HCT116 (cell line): ENCODE data around the gene FHOD3. TPM values are rescaled to one million over a fixed set of nuclear protein-coding genes. Genes with fewer than 3 reads are reported as not detected.

Experiments used
- ATAC-seq: fragments of 200-7000 bp; cut with Tn5 transposase; 2 replicates; pipeline ENCODE4 v1.9.1; 2020; ENCODE audit warnings: mild to moderate bottlenecking, moderate library complexity
- BruUV-seq: library from RNA; stranded (reverse); fragments of 400-500 nt; replicated peaks from 2 replicates; lab custom pipeline; 2021; lab: Mats Ljungman, UMichigan
- CTCF ChIA-PET: fragments of 300-600 bp; sonication (Branson Sonifier 250); formaldehyde crosslinking; loops from one replicate; lab custom pipeline; 2021; ENCODE audit warnings: antibody characterized with exemption; lab: Charles Lee
- POLR2A ChIA-PET: fragments of 300-600, 350-600 bp; sonication (Branson Sonifier 250); formaldehyde crosslinking; loops from one replicate; lab custom pipeline; 2021; ENCODE audit warnings: antibody characterized with exemption; lab: Charles Lee
- RAD21 ChIA-PET, 2 experiments: fragments of 300-600 bp; sonication (Branson Sonifier 250); formaldehyde crosslinking; loops; one replicate each; lab custom pipeline; 2023; ENCODE audit warnings: low total read pairs in 2 of 2; ENCODE audit not compliant: uncharacterized antibody in 2 of 2, unreplicated experiment in 2 of 2, low non-redundant PET in 1 of 2; lab: Charles Lee
- DNase-seq: peaks from one replicate; pipeline ENCODE4 v3.0.0-alpha.2; 2010; ENCODE audit warnings: low read depth, low spot score
- H2AFZ ChIP-seq: fragments of 200-600 bp; shearing (Covaris generic), sonication (generic); 2 replicates; pipeline ENCODE4 v1.6.1; 2017; ENCODE audit warnings: low read depth, mixed run types, mixed read lengths, antibody characterized with exemption, low read length; ENCODE audit not compliant: poor library complexity, severe bottlenecking
- H3K27ac ChIP-seq: 2 replicates; pipeline ENCODE4 v1.5.1; 2012; ENCODE audit warnings: low read depth, low read length
- H3K27me3 ChIP-seq: fragments of 200-600 bp; sonication (generic); 2 replicates; pipeline ENCODE4 v1.6.1; 2016; ENCODE audit warnings: mixed run types, low read length, mixed read lengths; ENCODE audit not compliant: insufficient read depth
- H3K36me3 ChIP-seq, 2 experiments: fragments of 200-500 bp in 1 of 2; fragments of 200-600 bp in 1 of 2; sonication (Bioruptor generic) in 1 of 2; sonication (generic) in 1 of 2; 2 replicates each; pipeline versions ENCODE4 v1.5.1 to v1.6.1; 2014 to 2016; ENCODE audit warnings: low read length in 2 of 2, inconsistent platforms in 1 of 2, mixed read lengths in 1 of 2, mixed run types in 1 of 2; ENCODE audit not compliant: insufficient read depth in 2 of 2, control insufficient read depth in 1 of 2
- H3K4me1 ChIP-seq, 2 experiments: fragments of 200-600 bp in 1 of 2; sonication (generic) in 1 of 2; 2 replicates each; pipeline versions ENCODE4 v1.5.1 to v1.6.1; 2012 to 2017; ENCODE audit warnings: low read length in 2 of 2, inconsistent platforms in 1 of 2, mild to moderate bottlenecking in 1 of 2, mixed read lengths in 1 of 2, mixed run types in 1 of 2, moderate library complexity in 1 of 2; ENCODE audit not compliant: insufficient read depth in 2 of 2, control insufficient read depth in 1 of 2
- H3K4me2 ChIP-seq: fragments of 200-600 bp; sonication (generic); 2 replicates; pipeline ENCODE4 v1.6.1; 2017; ENCODE audit warnings: mixed run types, low read length, mixed read lengths
- H3K4me3 ChIP-seq, 2 experiments: fragments of 200-600 bp in 1 of 2; sonication (generic) in 1 of 2; replicated peaks in 1 of 2; 2 replicates each; pipeline ENCODE4 v1.5.1; 2011 to 2016; ENCODE audit warnings: low read length in 2 of 2, control low read depth in 1 of 2, low read depth in 1 of 2, mild to moderate bottlenecking in 1 of 2, mixed read lengths in 1 of 2, mixed run types in 1 of 2
- H3K79me2 ChIP-seq: fragments of 200-600 bp; sonication (generic); 2 replicates; pipeline ENCODE4 v1.6.1; 2017; ENCODE audit warnings: mild to moderate bottlenecking, mixed run types, low read length, moderate library complexity, mixed read lengths; ENCODE audit not compliant: insufficient read depth
- H3K9ac ChIP-seq: fragments of 200-600 bp; sonication (generic); 2 replicates; pipeline ENCODE4 v1.6.1; 2016; ENCODE audit warnings: low read length, mixed read lengths
- H3K9me2 ChIP-seq: fragments of 200-600 bp; sonication (generic), shearing (Covaris generic); 2 replicates; pipeline ENCODE4 v1.6.1; 2017; ENCODE audit warnings: mixed run types, mild to moderate bottlenecking, moderate library complexity; ENCODE audit not compliant: insufficient read depth
- H3K9me3 ChIP-seq, 2 experiments: fragments of 200-500 bp in 1 of 2; fragments of 200-600 bp in 1 of 2; sonication (Bioruptor generic) in 1 of 2; sonication (generic) in 1 of 2; 2 replicates each; pipeline ENCODE4 v1.6.1; 2014 to 2017; ENCODE audit warnings: low read length in 2 of 2, mixed read lengths in 2 of 2, inconsistent platforms in 1 of 2, low read depth in 1 of 2, mild to moderate bottlenecking in 1 of 2, mixed run types in 1 of 2, moderate library complexity in 1 of 2; ENCODE audit not compliant: control insufficient read depth in 1 of 2, insufficient read depth in 1 of 2
- H4K20me1 ChIP-seq: fragments of 200-600 bp; sonication (generic), shearing (Covaris generic); 2 replicates; pipeline ENCODE4 v1.6.1; 2017; ENCODE audit warnings: mixed run types, mild to moderate bottlenecking, moderate library complexity; ENCODE audit not compliant: insufficient read depth
- ATF3 ChIP-seq: IDR thresholded peaks from 2 replicates; pipeline ENCODE4 v1.6.1; 2012
- CBX3 ChIP-seq: IDR thresholded peaks from 2 replicates; pipeline ENCODE4 v1.6.1; 2012; ENCODE audit warnings: low read depth
- CEBPB ChIP-seq: IDR thresholded peaks from 2 replicates; pipeline ENCODE4 v1.6.1; 2012; ENCODE audit warnings: low read depth
- EGR1 ChIP-seq: IDR thresholded peaks from 2 replicates; pipeline ENCODE4 v1.6.1; 2012; ENCODE audit warnings: low read depth
- ELF1 ChIP-seq: IDR thresholded peaks from 2 replicates; pipeline ENCODE4 v1.6.1; 2012; ENCODE audit warnings: low read depth, borderline replicate concordance
- EZH2 ChIP-seq: fragments of 200-600 bp; sonication (generic); IDR thresholded peaks from 2 replicates; pipeline ENCODE4 v1.6.1; 2017; ENCODE audit warnings: antibody characterized with exemption, mixed run types
- EZH2phosphoT487 ChIP-seq: fragments of 200-600 bp; IDR thresholded peaks from 2 replicates; pipeline ENCODE4 v1.6.1; 2018; ENCODE audit warnings: antibody characterized with exemption, borderline replicate concordance
- FOSL1 ChIP-seq: IDR thresholded peaks from 2 replicates; pipeline ENCODE4 v1.6.1; 2012; ENCODE audit warnings: low read depth
- JUND ChIP-seq: IDR thresholded peaks from 2 replicates; pipeline ENCODE4 v1.6.1; 2012
- MAX ChIP-seq: IDR thresholded peaks from 2 replicates; pipeline ENCODE4 v1.6.1; 2012
- POLR2A ChIP-seq: IDR thresholded peaks from 2 replicates; pipeline ENCODE4 v1.7.0; 2011; ENCODE audit warnings: borderline replicate concordance; ENCODE audit not compliant: insufficient read depth, insufficient read length; ENCODE audit errors: extremely low read depth
- POLR2AphosphoS5 ChIP-seq: IDR thresholded peaks from 2 replicates; pipeline ENCODE4 v1.6.1; 2011; ENCODE audit warnings: mild to moderate bottlenecking, low read depth, low read length, moderate library complexity
- RAD21 ChIP-seq: IDR thresholded peaks from 2 replicates; pipeline ENCODE4 v1.6.1; 2012; ENCODE audit warnings: low read depth, mild to moderate bottlenecking
- SIN3A ChIP-seq: IDR thresholded peaks from 2 replicates; pipeline ENCODE4 v1.6.1; 2012; ENCODE audit warnings: low read depth
- SP1 ChIP-seq: IDR thresholded peaks from 2 replicates; pipeline ENCODE4 v1.6.1; 2012; ENCODE audit warnings: low read depth
- TCF7L2 ChIP-seq: IDR thresholded peaks from 2 replicates; pipeline ENCODE4 v1.7.0; 2011; ENCODE audit warnings: borderline replicate concordance, inconsistent platforms; ENCODE audit not compliant: insufficient read depth, insufficient read length; ENCODE audit errors: extremely low read depth
- YY1 ChIP-seq: IDR thresholded peaks from 2 replicates; pipeline ENCODE4 v1.6.1; 2011; ENCODE audit warnings: low read length, low read depth, moderate library complexity, mild to moderate bottlenecking; ENCODE audit not compliant: insufficient replicate concordance; ENCODE audit errors: extremely low read depth
- ZBTB33 ChIP-seq: IDR thresholded peaks from 2 replicates; pipeline ENCODE4 v1.6.1; 2011; ENCODE audit warnings: mild to moderate bottlenecking, low read length, moderate library complexity; ENCODE audit not compliant: insufficient replicate concordance; ENCODE audit errors: extremely low read depth
- ZFX ChIP-seq: fragments of 450-650 bp; IDR thresholded peaks from 2 replicates; pipeline ENCODE4 v1.6.1; 2017
- ZNF274 ChIP-seq: fragments of 200-500 bp; sonication (Bioruptor generic); IDR thresholded peaks from 2 replicates; pipeline ENCODE4 v1.6.1; 2014; ENCODE audit warnings: mild to moderate bottlenecking, low read depth, low read length, inconsistent platforms
- intact Hi-C: fragments of 100-400 bp; cut with micrococcal nuclease; formaldehyde crosslinking; loops from 2 replicates; pipeline ENCODE4 v1.10.0; 2022
- total RNA-seq: library from RNA; stranded (reverse); gene quantifications from one replicate; pipeline ENCODE4 v1.2.1, GENCODE V29; 2021; ENCODE audit not compliant: unreplicated experiment

Gene FHOD3
- total RNA-seq, 1 experiment from 2014 or later, result 4.0 TPM

- TF ChIP-seq ZNF274 (no peak), ZBTB33 (no peak), MAX (no peak), ATF3 (no peak), JUND (no peak), YY1 (no peak), POLR2A (no peak), CEBPB (no peak), RAD21 (no peak), EGR1 (no peak), CBX3 (no peak)
Observed at GRCh38 chr18:36397033-36397432, 99.5 kb downstream of the FHOD3 start (continued).

- no peak overlapping the region for H3K4me3 ChIP-seq
- H3K9me3 ChIP-seq, result peaks cover 0 to 4% of the 10 kb centered on the region in 2 experiments; a peak in 1 of 4 replicates
- no peaks in the 10 kb centered on the region for H3K79me2 ChIP-seq
- H3K4me1 ChIP-seq, result no peaks in the 10 kb centered on the region
- no peak overlapping the region for H3K9ac ChIP-seq
- no peaks in the 10 kb centered on the region for H3K27me3 ChIP-seq
- BruUV-seq, result no TSS peak
- CTCF ChIA-PET, result interaction anchor here (2.0 kb wide), 1 partner anchor 14 kb away, joined by 10 read pairs; no protein-coding TSS in a partner anchor
- H2AFZ ChIP-seq, result no peak overlapping the region
- intact Hi-C loops, result no loop called here
- no peak for ATAC-seq
- H3K4me2 ChIP-seq, result no peak overlapping the region
- H3K9me2 ChIP-seq, result no peaks in the 10 kb centered on the region
- TF ChIP-seq ZFX (no peak), JUND (no peak), EZH2 (no peak), POLR2A (no peak), FOSL1 (no peak), ELF1 (no peak), CBX3 (no peak), EGR1 (no peak), TCF7L2 (no peak), CEBPB (no peak), SP1 (no peak), ZBTB33 (no peak), RAD21 (no peak), POLR2AphosphoS5 (no peak), MAX (no peak), SIN3A (no peak), EZH2phosphoT487 (no peak)
- TF ChIP-seq, all 23 proteins: peak for 0
- DNase-seq, result no peak
- Histone ChIP-seq H3K36me3 (no peaks in the 10 kb centered on the region), H4K20me1 (no peaks in the 10 kb centered on the region), H3K27ac (no peak overlapping the region)
- ChIA-PET RAD21 (no interaction called here), POLR2A (no interaction called here)
Observed at GRCh38 chr18:36398419-36398818, 100.9 kb downstream of the FHOD3 start.
